ENCODE measurements around the gene TGFBR3.
"Not testable (repeated sequence)": the region's sequence is repeated elsewhere in the genome, so short reads cannot be mapped to it uniquely, and the experiment has no call there.

Gene TGFBR3

GRCh38 chr1:91847851-91848250 lies 38.1 kb downstream of the TGFBR3 start:
- no peak for DNase-seq (ENCODE audit: low spot score)

GRCh38 chr1:91846639-91847013 lies 39.3 kb downstream of the TGFBR3 start:
- no peak for DNase-seq (ENCODE audit: low spot score)

GRCh38 chr1:91846007-91846638 lies 39.8 kb downstream of the TGFBR3 start:
- peak; percentile 6 for DNase-seq (ENCODE audit: low spot score)

- no peak for DNase-seq (ENCODE audit: low spot score)
These were observed 41.0 kb downstream of the TGFBR3 start for GRCh38 chr1:91844862-91845528.

- DNase-seq (ENCODE audit: low spot score) = no peak
These were observed 42.1 kb downstream of the TGFBR3 start for GRCh38 chr1:91843843-91844242.

- no peak for DNase-seq (ENCODE audit: low spot score)
These were observed 43.4 kb downstream of the TGFBR3 start for GRCh38 chr1:91842563-91842962.

- DNase-seq (ENCODE audit: low spot score) = no peak
These were observed 43.9 kb downstream of the TGFBR3 start for GRCh38 chr1:91842056-91842455.

GRCh38 chr1:91840276-91840675 lies 45.7 kb downstream of the TGFBR3 start:
- not testable (repeated sequence) for DNase-seq (ENCODE audit: low spot score)

- no peak for DNase-seq (ENCODE audit: low spot score)
These were observed 49.5 kb downstream of the TGFBR3 start for GRCh38 chr1:91836331-91837040.

- DNase-seq (ENCODE audit: low spot score) = peak; percentile 7
These were observed 50.8 kb downstream of the TGFBR3 start for GRCh38 chr1:91835087-91835521.

GRCh38 chr1:91834549-91834948 lies 51.4 kb downstream of the TGFBR3 start:
- DNase-seq (ENCODE audit: low spot score) = not testable (repeated sequence)

GRCh38 chr1:91833946-91834345 lies 52.0 kb downstream of the TGFBR3 start:
- no peak for DNase-seq (ENCODE audit: low spot score)

- DNase-seq (ENCODE audit: low spot score) = no peak
These were observed 54.6 kb downstream of the TGFBR3 start for GRCh38 chr1:91831132-91831930.

GRCh38 chr1:91830242-91831131 lies 55.5 kb downstream of the TGFBR3 start:
- peak; percentile 13 for DNase-seq (ENCODE audit: low spot score)

- DNase-seq (ENCODE audit: low spot score) = no peak
These were observed 56.4 kb downstream of the TGFBR3 start for GRCh38 chr1:91829293-91830153.

GRCh38 chr1:91828583-91829281 lies 57.2 kb downstream of the TGFBR3 start:
- DNase-seq (ENCODE audit: low spot score) = no peak

GRCh38 chr1:91827459-91828321 lies 58.3 kb downstream of the TGFBR3 start:
- peak; percentile 86 for DNase-seq (ENCODE audit: low spot score)

GRCh38 chr1:91827087-91827458 lies 58.9 kb downstream of the TGFBR3 start:
- DNase-seq (ENCODE audit: low spot score) = peak; percentile 97

- no peak for DNase-seq (ENCODE audit: low spot score)
These were observed 59.3 kb downstream of the TGFBR3 start for GRCh38 chr1:91826649-91827048.
